ENCODE data around the gene FDXR. TPM values are rescaled to one million over a fixed set of nuclear protein-coding genes. Genes with fewer than 3 reads are reported as not detected.

The FDXR gene
- polyA plus RNA-seq, 1 donor = 6.3 TPM

- Histone ChIP-seq H3K27me3 (ENCODE audit: control insufficient read depth, insufficient read depth, low read length) (no peaks in the 10 kb centered on the region), H3K36me3 (ENCODE audit: control insufficient read depth, insufficient read depth, low read length) (peaks cover 3% of the 10 kb centered on the region), H3K4me1 (ENCODE audit: control insufficient read depth, insufficient read depth, low read length) (no peaks in the 10 kb centered on the region), H3K4me3 (ENCODE audit: low read length) (no peak overlapping the region), H3K27ac (ENCODE audit: low read length) (no peak overlapping the region), H3K9me3 (ENCODE audit: control insufficient read depth, low read depth, low read length) (no peaks in the 10 kb centered on the region)
- WGBS (ENCODE audit: insufficient coverage, low lambda C conversion rate) = no CpG with 5 or more reads among the region's 13 CpGs
- no peak for DNase-seq
Measured at GRCh38 chr17:74821655-74822334, 51.0 kb downstream of the FDXR start.

- peaks cover 3% of the 10 kb centered on the region for H3K36me3 ChIP-seq (ENCODE audit: control insufficient read depth, insufficient read depth, low read length)
- whole genome bisulfite sequencing (ENCODE audit: insufficient coverage, low lambda C conversion rate) = no CpG with 5 or more reads among the region's 16 CpGs
Measured at GRCh38 chr17:74819801-74820436, 52.9 kb downstream of the FDXR start.

GRCh38 chr17:74818291-74818938 is 54.4 kb downstream of the FDXR start:
- H3K36me3 ChIP-seq (ENCODE audit: control insufficient read depth, insufficient read depth, low read length) = peaks cover 3% of the 10 kb centered on the region
- no peak overlapping the region for H3K4me3 ChIP-seq (ENCODE audit: low read length)
- no peak overlapping the region for H3K27ac ChIP-seq (ENCODE audit: low read length)
- DNase-seq = no peak
- no peaks in the 10 kb centered on the region for H3K27me3 ChIP-seq (ENCODE audit: control insufficient read depth, insufficient read depth, low read length)
- 100% methylated on average over 1 of the region's 16 CpGs for WGBS (ENCODE audit: insufficient coverage, low lambda C conversion rate)
- no peaks in the 10 kb centered on the region for H3K4me1 ChIP-seq (ENCODE audit: control insufficient read depth, insufficient read depth, low read length)
- no peaks in the 10 kb centered on the region for H3K9me3 ChIP-seq (ENCODE audit: control insufficient read depth, low read depth, low read length)

More at GRCh38 chr17:74819801-74820436, 52.9 kb downstream of the FDXR start:
- H3K4me3 ChIP-seq (ENCODE audit: low read length) = no peak overlapping the region
- no peaks in the 10 kb centered on the region for H3K4me1 ChIP-seq (ENCODE audit: control insufficient read depth, insufficient read depth, low read length)
- no peak overlapping the region for H3K27ac ChIP-seq (ENCODE audit: low read length)
- H3K27me3 ChIP-seq (ENCODE audit: control insufficient read depth, insufficient read depth, low read length) = no peaks in the 10 kb centered on the region
- H3K9me3 ChIP-seq (ENCODE audit: control insufficient read depth, low read depth, low read length) = no peaks in the 10 kb centered on the region
- DNase-seq = no peak

GRCh38 chr17:74816905-74817620 is 55.7 kb downstream of the FDXR start:
- no CpG with 5 or more reads among the region's 18 CpGs for WGBS (ENCODE audit: insufficient coverage, low lambda C conversion rate)
- no peak for DNase-seq
- H3K9me3 ChIP-seq (ENCODE audit: control insufficient read depth, low read depth, low read length) = no peaks in the 10 kb centered on the region
- H3K4me3 ChIP-seq (ENCODE audit: low read length) = no peak overlapping the region
- H3K27me3 ChIP-seq (ENCODE audit: control insufficient read depth, insufficient read depth, low read length) = no peaks in the 10 kb centered on the region
- no peaks in the 10 kb centered on the region for H3K4me1 ChIP-seq (ENCODE audit: control insufficient read depth, insufficient read depth, low read length)
- H3K36me3 ChIP-seq (ENCODE audit: control insufficient read depth, insufficient read depth, low read length) = peaks cover 3% of the 10 kb centered on the region
- no peak overlapping the region for H3K27ac ChIP-seq (ENCODE audit: low read length)

GRCh38 chr17:74815550-74816370 is 57.0 kb downstream of the FDXR start:
- WGBS (ENCODE audit: insufficient coverage, low lambda C conversion rate) = no CpG with 5 or more reads among the region's 15 CpGs
- Histone ChIP-seq H3K27me3 (ENCODE audit: control insufficient read depth, insufficient read depth, low read length) (no peaks in the 10 kb centered on the region), H3K4me1 (ENCODE audit: control insufficient read depth, insufficient read depth, low read length) (no peaks in the 10 kb centered on the region), H3K36me3 (ENCODE audit: control insufficient read depth, insufficient read depth, low read length) (peaks cover 3% of the 10 kb centered on the region), H3K9me3 (ENCODE audit: control insufficient read depth, low read depth, low read length) (no peaks in the 10 kb centered on the region), H3K27ac (ENCODE audit: low read length) (no peak overlapping the region), H3K4me3 (ENCODE audit: low read length) (no peak overlapping the region)
- DNase-seq = no peak

GRCh38 chr17:74815067-74815466 is 57.7 kb downstream of the FDXR start:
- no peaks in the 10 kb centered on the region for H3K27me3 ChIP-seq (ENCODE audit: control insufficient read depth, insufficient read depth, low read length)
- H3K4me1 ChIP-seq (ENCODE audit: control insufficient read depth, insufficient read depth, low read length) = no peaks in the 10 kb centered on the region
- no peak overlapping the region for H3K4me3 ChIP-seq (ENCODE audit: low read length)
- no peak for DNase-seq
- H3K36me3 ChIP-seq (ENCODE audit: control insufficient read depth, insufficient read depth, low read length) = peaks cover 3% of the 10 kb centered on the region
- WGBS (ENCODE audit: insufficient coverage, low lambda C conversion rate) = no CpG with 5 or more reads among the region's 7 CpGs
- H3K27ac ChIP-seq (ENCODE audit: low read length) = no peak overlapping the region
- no peaks in the 10 kb centered on the region for H3K9me3 ChIP-seq (ENCODE audit: control insufficient read depth, low read depth, low read length)

- DNase-seq = no peak
- H3K4me1 ChIP-seq (ENCODE audit: control insufficient read depth, insufficient read depth, low read length) = no peaks in the 10 kb centered on the region
- WGBS (ENCODE audit: insufficient coverage, low lambda C conversion rate) = no CpG with 5 or more reads among the region's 5 CpGs
- H3K27ac ChIP-seq (ENCODE audit: low read length) = no peak overlapping the region
- no peaks in the 10 kb centered on the region for H3K9me3 ChIP-seq (ENCODE audit: control insufficient read depth, low read depth, low read length)
- H3K36me3 ChIP-seq (ENCODE audit: control insufficient read depth, insufficient read depth, low read length) = peaks cover 3% of the 10 kb centered on the region
- no peaks in the 10 kb centered on the region for H3K27me3 ChIP-seq (ENCODE audit: control insufficient read depth, insufficient read depth, low read length)
- H3K4me3 ChIP-seq (ENCODE audit: low read length) = no peak overlapping the region
Measured at GRCh38 chr17:74814453-74814852, 58.3 kb downstream of the FDXR start.

Other genes starting within 250 kb of the FDXR start
- gene CD300E, start 249.3 kb downstream of the FDXR start, polyA plus RNA-seq = 0.12 TPM
- 2.2 TPM for gene CD300LF, start 160.1 kb downstream of the FDXR start, polyA plus RNA-seq
- gene RAB37, start 135.7 kb downstream of the FDXR start, polyA plus RNA-seq = 14.3 TPM
- 395 TPM for gene NHERF1, start 124.4 kb downstream of the FDXR start, polyA plus RNA-seq
- 34.2 TPM for gene NAT9, start 96.6 kb downstream of the FDXR start, polyA plus RNA-seq
- 0.33 TPM for gene GRIN2C, start 13.1 kb downstream of the FDXR start, polyA plus RNA-seq
- 14.5 TPM for gene FADS6, start 20.6 kb upstream of the FDXR start, polyA plus RNA-seq
- gene USH1G, start 50.3 kb upstream of the FDXR start, polyA plus RNA-seq = 1.5 TPM
- gene OTOP2, start 51.3 kb upstream of the FDXR start, polyA plus RNA-seq = 1.6 TPM
- gene OTOP3, start 62.9 kb upstream of the FDXR start, polyA plus RNA-seq = 13.8 TPM
- gene HID1, start 99.8 kb upstream of the FDXR start, polyA plus RNA-seq = 42.3 TPM
- 6.8 TPM for gene CDR2L, start 114.6 kb upstream of the FDXR start, polyA plus RNA-seq
- gene MRPL58, start 139.7 kb upstream of the FDXR start, polyA plus RNA-seq = 24.1 TPM
- 321 TPM for gene ATP5PD, start 174.0 kb upstream of the FDXR start, polyA plus RNA-seq
- gene KCTD2, start 174.2 kb upstream of the FDXR start, polyA plus RNA-seq = 16.1 TPM
- 25.5 TPM for gene SLC16A5, start 215.0 kb upstream of the FDXR start, polyA plus RNA-seq
- 9.3 TPM for gene ARMC7, start 237.0 kb upstream of the FDXR start, polyA plus RNA-seq

All from large intestine (tissue), 3 donors.